Endometrium (tissue), 2 donors: Measurements from ENCODE around the gene NT5DC3.

ENCODE experiments used
- FAIRE-seq: peaks from 2 replicates; lab custom pipeline; 2012; peaks lifted over from hg19 to GRCh38; lab: Jason Lieb, UNC
- donor health status: control.
- donor health status: control.

Gene NT5DC3

GRCh38 chr12:103782399-103782798 is 58.6 kb downstream of the NT5DC3 start:
- no peak for FAIRE-seq

GRCh38 chr12:103780992-103781391 is 60.0 kb downstream of the NT5DC3 start:
- no peak for FAIRE-seq

GRCh38 chr12:103780093-103780440 is 61.0 kb downstream of the NT5DC3 start:
- FAIRE-seq, result no peak

GRCh38 chr12:103779410-103780092 is 61.5 kb downstream of the NT5DC3 start:
- FAIRE-seq, result no peak

- no peak for FAIRE-seq
Observed at GRCh38 chr12:103778781-103779180, 62.3 kb downstream of the NT5DC3 start.

- FAIRE-seq, result no peak
Observed at GRCh38 chr12:103774977-103775560, 66.0 kb downstream of the NT5DC3 start.

- no peak for FAIRE-seq
Observed at GRCh38 chr12:103773109-103773910, 67.7 kb downstream of the NT5DC3 start.

GRCh38 chr12:103772367-103773108 is 68.5 kb downstream of the NT5DC3 start:
- no peak for FAIRE-seq

GRCh38 chr12:103771466-103771865 is 69.6 kb downstream of the NT5DC3 start:
- FAIRE-seq, result no peak

- FAIRE-seq, result no peak
Observed at GRCh38 chr12:103769240-103769945, 71.6 kb downstream of the NT5DC3 start.

GRCh38 chr12:103768467-103769123 is 72.4 kb downstream of the NT5DC3 start:
- FAIRE-seq, result no peak

GRCh38 chr12:103766028-103766427 is 75.0 kb downstream of the NT5DC3 start:
- no peak for FAIRE-seq

GRCh38 chr12:103765322-103765721 is 75.7 kb downstream of the NT5DC3 start:
- no peak for FAIRE-seq

GRCh38 chr12:103762473-103762872 is 78.6 kb downstream of the NT5DC3 start:
- no peak for FAIRE-seq

GRCh38 chr12:103758310-103759089 is 82.5 kb downstream of the NT5DC3 start:
- no peak for FAIRE-seq

GRCh38 chr12:103757248-103757647 is 83.8 kb downstream of the NT5DC3 start:
- FAIRE-seq, result no peak

- no peak for FAIRE-seq
Observed at GRCh38 chr12:103756443-103756842, 84.6 kb downstream of the NT5DC3 start.

GRCh38 chr12:103755425-103755824 is 85.6 kb downstream of the NT5DC3 start:
- no peak for FAIRE-seq

- FAIRE-seq, result no peak
Observed at GRCh38 chr12:103751600-103751999, 89.4 kb downstream of the NT5DC3 start.

GRCh38 chr12:103751171-103751570 is 89.9 kb downstream of the NT5DC3 start:
- FAIRE-seq, result no peak

- FAIRE-seq, result no peak
Observed at GRCh38 chr12:103748875-103749274, 92.2 kb downstream of the NT5DC3 start.
